ENCODE data around the gene GABARAP.

Gene GABARAP

GRCh38 chr17:7239091-7240027, 2.9 kb downstream of the GABARAP start, which contains the start of gene PHF23:
Gene PHF23 (minus strand): TSS chr17:7239457. CDS start chr17:7239279, 178 bp downstream.
- peak; percentile 97 for DNase-seq (ENCODE audit: low spot score)

DNA sequence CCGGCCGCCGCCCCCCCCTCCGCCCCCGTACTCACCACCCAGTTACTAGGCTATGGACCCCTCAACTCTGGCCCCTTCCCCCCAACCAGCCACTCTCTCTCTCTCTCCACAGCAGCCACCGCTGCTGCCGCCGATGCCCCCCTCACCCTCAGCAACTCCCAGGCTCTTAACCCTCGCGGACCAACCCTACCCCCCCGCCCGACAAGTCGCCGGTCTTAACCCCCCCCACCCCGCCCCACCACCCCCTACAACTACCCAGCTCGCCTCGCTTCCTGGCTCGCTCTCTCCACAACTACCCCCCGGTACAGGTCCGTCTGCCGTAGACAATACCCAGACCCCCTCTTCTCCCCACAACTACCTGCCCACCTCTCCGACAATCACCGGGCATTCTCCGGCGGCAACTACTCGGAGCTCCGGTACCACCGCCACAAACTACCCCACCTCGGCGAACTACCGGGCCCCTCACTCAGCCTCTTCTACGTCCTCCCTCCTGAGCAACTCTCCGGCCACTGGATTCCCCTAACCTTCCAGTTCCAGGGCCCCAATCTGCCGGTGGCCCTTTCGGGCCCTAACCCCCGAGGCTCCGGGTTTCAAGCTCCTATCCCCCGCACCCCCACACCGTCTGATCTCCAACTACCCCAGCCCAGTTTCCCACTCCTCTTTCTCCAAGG, 3.7 kb downstream of the GABARAP start:
- no peak for DNase-seq (ENCODE audit: low spot score)

DNA sequence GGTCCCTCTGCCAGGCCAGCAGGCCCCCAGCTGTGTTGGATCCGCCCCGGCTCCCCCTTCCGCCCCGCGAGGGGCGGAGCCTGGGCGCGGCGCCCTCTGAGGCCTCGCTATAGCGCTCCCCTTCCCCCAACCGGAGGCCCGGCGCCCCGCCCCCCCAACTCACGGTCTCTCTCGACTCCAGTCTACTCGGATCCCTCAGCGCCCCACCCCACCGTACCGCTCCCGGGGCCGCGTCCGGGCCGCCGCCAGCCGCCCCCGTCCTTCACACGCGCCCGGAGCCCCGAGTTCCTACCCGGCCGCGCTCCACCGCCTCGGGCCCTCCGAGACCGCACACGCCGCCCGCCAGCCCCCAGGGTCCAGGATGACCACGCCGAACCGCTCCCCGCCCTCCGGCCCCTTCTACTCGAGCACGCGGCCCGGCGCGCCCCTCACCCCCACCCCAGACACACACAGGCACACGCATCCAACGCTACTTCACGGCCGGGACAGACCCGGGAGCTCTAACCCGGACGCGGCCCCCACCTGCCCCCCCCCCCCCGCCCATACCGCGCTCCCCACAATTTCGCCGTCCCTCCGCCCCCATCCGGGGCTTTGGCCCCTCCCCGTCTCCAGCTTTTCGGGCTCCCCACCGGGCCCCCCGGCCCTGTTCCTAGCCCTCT, 4.4 kb downstream of the GABARAP start:
- DNase-seq (ENCODE audit: low spot score): peak; percentile 78

DNA sequence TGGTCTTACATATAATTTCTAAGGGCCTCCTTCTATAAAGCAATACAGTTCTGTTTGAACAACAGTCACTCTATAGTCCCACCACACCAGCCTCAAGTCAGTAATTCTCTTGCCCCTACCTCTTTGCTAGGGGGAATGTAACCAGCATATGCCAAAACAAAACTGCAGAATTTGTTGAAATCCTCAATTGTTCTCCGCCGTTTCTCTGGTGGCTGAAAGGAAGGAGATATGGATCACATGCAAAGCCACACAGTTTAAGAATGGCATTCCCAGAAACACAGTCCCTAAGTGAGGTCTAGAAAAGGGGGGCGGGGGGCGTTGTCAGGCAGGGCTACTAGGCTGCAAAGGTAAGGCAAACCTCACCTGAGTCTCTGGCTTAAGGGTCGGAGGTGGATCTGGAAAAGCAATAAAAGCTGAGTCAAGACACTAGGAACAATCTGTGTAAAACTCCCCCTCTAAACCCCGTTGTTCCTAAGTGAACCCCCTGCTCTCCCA, 4.9 kb downstream of the GABARAP start:
- no peak for DNase-seq (ENCODE audit: low spot score)

- no peak for DNase-seq (ENCODE audit: low spot score)
Measured at GRCh38 chr17:7236808-7237207, 5.4 kb downstream of the GABARAP start.

GRCh38 chr17:7235693-7236665, 6.3 kb downstream of the GABARAP start:
- no peak for DNase-seq (ENCODE audit: low spot score)

DNA sequence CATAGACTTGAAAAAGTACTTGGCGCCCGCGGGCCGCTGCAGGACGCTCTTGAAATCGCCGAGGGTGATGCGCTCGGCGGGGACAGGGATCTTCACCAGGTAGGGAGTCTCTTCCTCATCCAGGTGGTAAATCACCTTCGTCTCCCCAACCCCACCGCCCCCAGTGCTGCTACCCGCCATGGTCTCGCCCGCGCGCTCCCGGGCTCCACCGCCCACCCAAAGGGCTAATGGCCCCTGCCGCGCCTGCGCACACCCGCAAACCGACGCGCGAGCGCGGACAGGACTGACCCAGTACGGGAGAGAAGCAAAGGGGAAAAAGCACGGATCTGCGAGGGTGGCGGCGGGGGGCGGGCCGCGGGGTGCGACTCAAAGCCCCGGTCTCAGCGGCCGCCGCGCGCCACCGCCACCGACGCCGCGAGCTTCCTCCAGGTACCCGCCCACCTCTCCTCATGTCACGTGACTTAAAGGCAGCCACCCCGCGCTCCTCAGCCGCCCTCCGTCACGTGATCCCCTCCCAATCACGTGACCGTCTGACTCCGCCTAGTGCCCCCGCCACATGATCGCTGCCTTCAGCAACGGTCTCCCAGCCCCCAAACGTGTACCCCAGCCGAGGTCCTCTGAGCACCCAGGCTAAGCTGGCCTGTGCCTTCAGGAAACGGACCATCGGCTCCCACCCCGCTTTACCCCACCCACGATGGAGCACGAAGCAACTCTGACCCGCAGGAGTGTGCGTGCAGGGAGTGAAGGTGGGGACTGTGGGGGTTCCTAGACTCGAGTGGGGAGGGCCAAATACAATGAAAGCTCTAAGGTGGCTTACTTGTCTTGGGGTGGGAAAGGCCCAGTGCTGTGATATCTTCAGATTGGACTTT, 7.9 kb downstream of the GABARAP start, which contains the start of gene DVL2:
Gene DVL2 (minus strand): TSS at position 435 of the 869 bp plus-strand sequence. CDS start 255 bp downstream, at position 180.
- peak; percentile 96 for DNase-seq (ENCODE audit: low spot score)

DNA sequence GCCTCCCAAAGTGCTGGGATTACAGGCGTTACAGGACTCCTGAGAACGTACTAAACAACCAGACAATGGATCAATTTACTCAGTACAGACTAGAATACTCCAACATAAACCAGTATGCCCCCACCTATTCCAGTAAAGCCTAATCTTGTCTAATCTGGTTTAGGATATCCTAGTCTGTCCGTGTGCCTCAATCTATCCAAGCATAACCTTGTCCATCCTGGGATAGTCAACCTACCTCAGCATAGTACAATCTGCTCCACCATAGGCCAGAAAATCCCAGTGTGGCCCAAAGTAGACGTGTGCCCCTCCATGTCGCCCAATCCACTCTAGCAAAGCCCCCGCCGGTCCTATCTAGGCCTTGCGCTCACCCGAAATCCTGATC, 8.6 kb downstream of the GABARAP start:
- no peak for DNase-seq (ENCODE audit: low spot score)

DNA sequence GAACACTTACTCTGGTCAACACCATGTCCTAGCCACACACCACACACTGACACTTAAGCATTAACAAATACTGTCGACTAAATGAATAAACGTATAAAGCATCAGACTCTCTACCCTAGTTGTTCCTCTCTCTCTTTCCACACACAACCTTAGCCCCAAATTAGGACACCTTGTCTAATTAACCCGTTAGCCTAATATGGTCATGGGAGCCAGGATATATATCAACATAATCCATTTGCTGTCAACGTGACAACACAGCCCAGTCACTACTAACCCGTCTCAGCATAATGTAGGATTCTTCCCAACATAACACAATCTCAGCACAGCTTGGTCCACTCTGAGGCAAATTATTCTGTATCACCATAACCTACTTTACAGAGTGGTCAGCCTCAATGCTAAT, 10.1 kb downstream of the GABARAP start:
- no peak for DNase-seq (ENCODE audit: low spot score)

DNA sequence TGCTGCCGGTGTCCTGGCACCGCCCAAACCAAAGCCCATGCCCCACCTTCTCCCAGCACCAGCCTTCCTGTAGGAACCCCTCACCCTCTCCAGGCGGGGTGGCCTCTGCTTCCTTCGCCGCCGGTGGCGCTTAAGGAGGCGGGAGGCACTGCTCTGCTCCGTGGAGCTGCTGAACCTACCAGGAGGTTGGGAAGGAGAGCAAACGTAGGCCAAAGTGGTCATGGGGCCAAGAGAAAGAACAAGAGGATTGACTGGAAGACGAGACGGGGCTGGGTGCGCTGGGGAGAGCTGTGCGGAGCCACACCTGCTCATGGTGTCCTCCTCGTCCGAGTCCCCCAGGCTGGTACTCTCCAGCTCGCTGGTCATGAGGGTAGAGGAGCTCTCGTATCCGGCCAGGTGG, 12.7 kb downstream of the GABARAP start:
- no peak for DNase-seq (ENCODE audit: low spot score)

DNA sequence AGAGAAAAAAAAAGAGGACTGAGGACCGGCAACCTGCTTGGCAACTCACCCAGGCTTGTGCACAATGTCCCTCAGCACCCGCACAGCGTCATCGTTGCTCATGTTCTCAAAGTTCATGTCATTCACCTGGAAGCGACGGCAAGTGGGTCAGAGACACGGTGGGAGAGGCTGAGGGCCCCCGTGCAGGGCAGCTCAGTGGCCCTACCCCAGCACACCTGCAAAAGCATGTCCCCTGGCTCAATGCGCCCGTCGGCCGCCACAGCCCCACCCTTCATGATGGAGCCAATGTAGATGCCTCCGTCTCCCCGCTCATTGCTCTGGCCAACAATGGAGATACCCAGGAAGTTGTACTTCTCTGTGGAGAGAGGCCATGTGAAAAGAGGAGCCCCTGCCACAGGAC, 13.3 kb downstream of the GABARAP start:
- no peak for DNase-seq (ENCODE audit: low spot score)

GRCh38 chr17:7226721-7227710, 15.2 kb downstream of the GABARAP start:
- DNase-seq (ENCODE audit: low spot score): no peak

GRCh38 chr17:7225711-7226331, 16.4 kb downstream of the GABARAP start:
- DNase-seq (ENCODE audit: low spot score): no peak

DNA sequence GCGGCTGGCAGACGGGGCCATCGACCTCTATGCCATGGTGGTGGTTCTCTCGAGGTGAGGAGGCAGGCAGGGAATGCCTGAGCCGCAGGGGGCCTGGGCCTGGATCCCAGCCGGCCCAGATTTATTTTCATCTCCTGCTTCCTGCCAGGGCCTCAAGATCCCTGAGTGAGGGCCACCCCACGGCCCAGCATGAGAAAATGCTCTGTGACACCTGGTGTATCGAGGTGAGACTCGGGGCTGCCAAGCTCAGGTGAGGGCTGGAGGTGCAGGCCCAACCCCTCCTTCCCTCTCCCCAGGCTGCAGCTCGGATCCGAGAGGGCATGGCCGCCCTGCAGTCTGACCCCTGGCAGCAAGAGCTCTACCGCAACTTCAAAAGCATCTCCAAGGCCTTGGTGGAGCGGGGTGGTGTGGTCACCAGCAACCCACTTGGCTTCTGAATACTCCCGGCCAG, 17.6 kb downstream of the GABARAP start:
- no peak for DNase-seq (ENCODE audit: low spot score)

- DNase-seq (ENCODE audit: low spot score): no peak
Measured at GRCh38 chr17:7224110-7224509, 18.1 kb downstream of the GABARAP start.

DNA sequence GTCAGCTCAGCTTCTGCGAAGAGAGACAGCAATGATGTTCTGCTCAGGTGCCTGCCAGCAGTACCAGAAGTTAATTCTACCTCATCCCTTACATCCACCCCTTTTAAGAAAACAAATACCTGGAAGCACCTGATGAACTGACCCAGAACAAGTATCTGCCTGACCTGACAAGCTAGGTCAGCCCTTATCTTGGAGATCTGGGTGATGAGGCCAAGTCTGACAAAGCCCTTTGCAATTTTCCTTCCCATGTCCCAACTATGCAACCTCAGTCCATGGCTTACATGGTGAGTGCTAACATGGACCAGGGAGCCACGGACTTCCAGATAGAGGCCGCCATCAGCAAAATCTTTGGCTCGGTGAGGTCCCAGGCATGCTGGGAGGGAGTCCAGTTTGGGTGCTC, 18.9 kb downstream of the GABARAP start:
- DNase-seq (ENCODE audit: low spot score): no peak

- DNase-seq (ENCODE audit: low spot score): no peak
Measured at GRCh38 chr17:7222972-7223292, 19.3 kb downstream of the GABARAP start.
